HG03521 (cell line): ENCODE data around the gene DDX4.

Experiments
- ATAC-seq: cut with Tn5 transposase; IDR thresholded peaks from one replicate; pipeline ENCODE4 v1.9.1; 2021; ENCODE audit warnings: mild to moderate bottlenecking, moderate library complexity; ENCODE audit not compliant: unreplicated experiment

Gene DDX4

DNA sequence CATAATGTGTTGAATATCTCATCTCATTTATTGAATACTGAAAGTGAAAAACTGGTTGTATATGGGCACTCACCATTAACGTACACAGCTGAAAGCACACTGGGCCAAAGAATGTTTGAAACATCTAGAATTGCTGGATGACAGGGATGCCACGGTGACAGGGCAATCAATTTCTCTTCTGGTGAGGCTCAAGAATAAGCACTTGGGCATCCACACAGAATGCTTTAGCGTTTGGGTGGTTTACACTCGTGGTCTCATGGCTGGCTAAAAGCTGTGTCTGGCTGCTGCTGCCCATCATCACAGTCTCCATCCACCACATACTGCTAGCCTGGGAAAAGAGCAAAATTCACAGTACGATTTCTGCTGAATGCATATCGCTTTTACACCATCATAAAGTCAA lies 82.6 kb downstream of the DDX4 start:
- ATAC-seq, result no peak

DNA sequence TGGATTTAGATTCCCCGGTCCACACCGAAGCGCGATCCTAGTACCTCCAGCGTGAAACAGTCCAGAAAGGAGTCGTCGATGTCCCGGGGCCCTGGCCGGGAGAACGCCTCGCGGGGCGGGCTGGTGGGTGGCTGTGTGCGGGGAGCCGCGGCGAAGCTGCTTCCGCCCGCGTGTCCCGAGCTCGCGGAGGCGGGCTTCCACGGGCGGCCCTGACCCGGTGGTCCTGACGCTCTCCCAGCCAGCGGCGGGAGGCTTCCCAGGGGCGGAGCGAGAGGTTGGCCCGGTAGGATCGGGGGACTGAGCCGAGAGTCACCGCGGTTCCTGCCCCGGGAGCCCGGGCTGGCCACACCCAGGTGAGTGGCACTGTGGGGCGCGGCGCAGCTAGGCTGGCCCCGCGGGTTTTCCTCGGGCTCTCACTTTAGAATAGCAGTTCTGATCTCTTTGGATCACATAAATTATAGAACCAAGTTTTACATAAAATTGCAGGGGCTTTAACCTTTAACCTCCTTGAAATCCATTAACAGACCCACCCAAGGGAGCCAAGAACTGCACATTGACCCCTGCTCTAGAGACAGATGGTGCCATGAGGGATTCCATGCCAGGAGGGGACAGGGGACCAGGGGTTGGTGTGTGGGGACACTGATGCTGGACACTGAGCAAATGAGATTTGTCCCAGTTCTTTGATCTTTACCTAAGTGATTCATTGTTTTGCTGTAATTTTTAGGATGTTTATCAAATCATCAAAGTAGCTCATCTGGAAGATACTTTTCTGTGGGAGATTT lies 84.1 kb downstream of the DDX4 start:
- no peak for ATAC-seq

DNA sequence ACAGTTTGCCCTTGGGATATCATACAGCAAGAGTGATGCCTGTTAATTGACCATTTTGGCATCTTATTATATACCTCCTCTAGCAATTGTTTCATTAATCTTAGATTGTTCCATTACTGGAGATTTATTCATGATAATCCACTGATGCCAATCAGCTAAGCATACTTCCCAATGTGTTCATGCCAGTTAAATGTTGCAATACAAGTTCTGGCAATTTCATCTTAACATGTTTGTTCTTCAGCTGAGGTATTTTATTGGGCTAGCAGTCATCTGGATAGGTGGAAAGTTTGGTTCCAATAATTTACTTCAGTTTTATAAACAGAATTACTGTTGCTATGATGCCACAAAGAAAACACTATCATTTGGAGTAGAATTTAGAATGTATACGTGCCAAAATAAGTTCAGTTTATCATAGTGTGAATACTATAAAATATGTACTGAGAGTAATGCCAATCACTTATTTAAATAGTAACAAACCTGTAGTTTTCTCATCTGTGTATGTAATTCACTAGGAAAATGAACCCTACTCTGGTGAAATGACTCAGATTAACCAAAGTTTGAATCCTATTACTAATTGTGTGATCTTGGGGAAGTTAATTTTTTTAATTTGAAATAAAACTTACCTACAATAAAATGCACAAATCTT lies 85.4 kb downstream of the DDX4 start:
- ATAC-seq, result no peak

DNA sequence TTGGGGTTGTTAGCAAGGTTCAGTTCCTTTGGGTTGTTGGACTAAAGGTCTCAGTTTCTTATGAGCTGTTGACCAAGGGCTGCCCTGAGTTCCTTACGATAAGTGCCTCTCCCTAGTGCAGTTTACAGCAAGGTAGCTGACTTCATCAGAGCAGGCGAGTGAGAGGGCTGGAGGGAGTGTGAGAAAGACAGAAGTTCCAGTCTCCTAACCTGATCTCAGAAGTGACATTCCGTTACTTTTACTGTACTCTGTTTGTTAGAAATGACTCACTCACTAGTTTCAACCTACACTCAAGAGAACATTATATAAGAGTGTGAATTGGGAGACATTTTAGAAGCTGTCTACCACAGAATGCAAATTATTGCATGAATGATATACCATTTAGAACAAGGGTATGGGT lies 92.1 kb downstream of the DDX4 start:
- no peak for ATAC-seq

DNA sequence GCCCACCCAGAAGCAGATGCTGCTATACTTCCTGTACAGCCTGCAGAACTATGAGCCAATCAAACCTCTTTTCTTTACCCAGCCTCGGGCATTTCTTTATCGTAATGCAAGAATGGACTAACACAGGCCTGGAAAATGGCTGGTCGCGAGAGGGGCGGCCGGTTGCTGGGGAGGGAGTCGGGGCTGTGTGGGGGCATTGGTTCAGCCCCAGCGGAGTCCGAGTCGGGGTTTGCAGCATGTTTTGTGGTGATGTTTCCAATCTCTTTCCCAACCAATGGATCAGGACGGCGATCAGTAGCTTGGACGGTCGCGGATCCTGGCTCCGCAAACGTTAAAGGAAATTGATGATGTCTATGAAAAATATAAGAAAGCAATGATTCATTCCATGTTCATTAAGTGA lies 94.6 kb downstream of the DDX4 start:
- no peak for ATAC-seq

DNA sequence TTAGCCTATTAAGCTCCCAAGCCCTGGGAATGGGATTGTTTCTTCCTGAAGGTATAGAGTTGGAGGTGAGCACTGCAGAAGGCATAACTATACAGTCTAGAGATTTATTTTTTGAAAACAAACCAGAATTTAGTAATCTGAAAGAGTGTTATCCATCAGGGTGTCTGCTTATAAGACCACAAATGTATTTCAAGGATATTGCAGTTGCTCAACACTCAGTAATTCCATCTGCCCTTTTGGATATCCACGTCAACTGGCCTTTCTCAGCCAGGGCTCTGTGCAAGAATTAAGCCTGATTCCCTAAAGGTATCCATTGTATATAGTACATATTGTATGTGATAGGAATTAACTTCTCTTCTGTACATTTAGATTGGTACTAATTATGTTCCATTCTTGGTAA lies 98.3 kb downstream of the DDX4 start:
- ATAC-seq, result no peak

DNA sequence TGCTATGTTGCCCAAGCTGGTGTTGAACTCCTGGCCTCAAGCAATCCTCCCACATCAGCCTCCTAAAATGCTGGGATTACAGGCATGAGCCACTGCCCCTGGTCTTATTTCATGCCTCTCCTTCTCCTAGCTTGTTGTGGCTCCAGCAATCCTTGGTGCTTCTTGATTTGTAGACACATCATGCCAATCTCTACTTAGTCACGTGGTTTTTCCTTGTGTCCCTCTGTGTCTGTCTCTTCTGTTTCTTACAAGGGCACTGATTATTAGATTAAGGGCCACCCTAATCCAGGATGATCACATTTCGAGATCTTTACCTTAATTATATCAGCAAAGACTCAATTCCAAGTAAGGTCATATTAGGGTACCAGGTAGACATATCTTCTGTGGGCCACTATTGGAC lies 104.1 kb downstream of the DDX4 start:
- ATAC-seq, result no peak

DNA sequence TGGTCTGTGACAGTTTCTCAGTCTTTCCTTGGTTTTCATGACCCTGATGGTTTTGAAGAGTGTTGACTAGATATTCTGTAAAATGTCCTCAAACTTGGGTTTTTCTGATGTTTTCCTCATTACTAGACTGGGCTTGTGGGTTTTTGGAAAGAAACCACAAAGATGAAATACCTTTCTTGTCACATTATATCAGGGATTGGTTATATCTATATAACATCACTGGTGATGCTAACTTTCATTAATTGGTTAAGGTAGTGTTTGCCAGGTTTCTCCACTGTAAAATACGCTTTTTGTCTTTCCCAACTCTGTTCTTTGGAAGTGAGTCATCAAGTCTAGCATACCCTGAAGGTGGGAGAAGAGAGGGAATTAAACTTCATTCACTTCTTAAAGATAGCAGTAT lies 110.0 kb downstream of the DDX4 start:
- no peak for ATAC-seq

DNA sequence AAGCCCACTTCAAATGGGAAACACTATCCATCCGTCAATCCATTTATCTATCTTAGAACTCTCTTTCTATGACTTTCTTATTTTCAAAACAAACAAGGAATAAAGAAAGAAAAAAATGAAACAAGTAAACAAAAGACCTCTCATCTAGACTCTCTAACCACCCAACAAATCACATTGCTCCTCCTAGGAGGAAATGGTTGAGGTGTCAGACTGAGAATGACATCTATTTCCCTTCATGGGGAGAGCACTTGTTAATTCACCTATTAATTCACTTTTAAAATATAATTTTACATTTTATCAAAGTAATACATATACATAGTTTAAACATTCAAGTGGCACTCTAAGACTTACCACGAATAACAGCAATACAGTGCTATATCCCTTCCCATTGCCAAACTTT lies 110.9 kb downstream of the DDX4 start:
- ATAC-seq, result no peak

DNA sequence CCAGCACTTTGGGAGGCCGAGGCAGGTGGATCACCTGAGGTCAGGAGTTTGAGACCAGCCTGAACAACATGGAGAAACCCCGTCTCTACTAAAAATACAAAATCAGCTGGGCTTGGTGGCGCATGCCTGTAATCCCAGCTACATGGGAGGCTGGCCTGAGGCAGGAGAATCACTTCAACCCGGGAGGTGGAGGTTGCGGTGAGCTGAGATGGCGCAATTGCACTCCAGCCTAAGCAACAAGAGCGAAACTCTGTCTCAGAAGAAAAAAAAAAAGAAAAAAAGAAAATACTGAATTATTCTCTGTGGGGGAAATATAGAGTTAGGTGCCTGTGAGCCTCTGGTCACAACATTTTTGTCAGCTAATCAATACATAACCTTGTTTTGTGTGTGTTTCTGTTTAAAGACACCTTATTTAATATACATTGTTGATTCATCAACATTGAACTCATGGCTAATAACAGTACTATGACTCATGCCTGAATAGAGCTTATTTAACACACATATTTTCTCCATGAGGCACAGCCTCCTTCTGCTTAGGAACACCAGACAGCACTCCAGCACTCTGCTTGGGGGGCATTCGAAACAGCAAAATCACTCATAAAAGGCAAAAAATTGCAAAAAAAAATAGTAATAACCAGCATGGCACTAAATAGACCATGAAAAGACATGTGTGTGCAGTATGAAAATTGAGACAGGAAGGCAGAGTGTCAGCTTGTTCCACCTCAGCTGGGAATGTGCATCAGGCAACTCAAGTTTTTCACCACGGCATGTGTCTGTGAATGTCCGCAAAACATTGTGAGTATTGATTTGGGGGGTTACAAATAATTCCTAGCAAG lies 113.2 kb downstream of the DDX4 start, which contains the start of gene IL31RA:
IL31RA (plus strand) TSS at position 519 of the 836 bp plus-strand sequence; CDS start at position 733, 214 bp downstream.
- ATAC-seq, result no peak

DNA sequence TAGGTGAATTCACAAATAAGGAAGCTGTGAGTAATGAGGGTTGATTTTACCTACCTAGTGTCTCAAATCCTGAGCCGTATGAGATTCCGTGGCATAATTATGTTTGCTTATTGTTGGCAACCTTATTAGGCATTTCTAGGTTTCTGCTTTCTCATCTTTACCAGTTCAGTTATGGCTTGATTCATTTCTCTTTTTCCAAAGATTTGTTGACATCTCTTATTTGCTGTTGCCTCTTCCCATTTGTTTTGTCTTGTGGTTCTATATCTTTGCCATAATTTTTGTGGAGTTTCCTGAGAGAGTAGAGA lies 113.8 kb downstream of the DDX4 start:
- no peak for ATAC-seq

DNA sequence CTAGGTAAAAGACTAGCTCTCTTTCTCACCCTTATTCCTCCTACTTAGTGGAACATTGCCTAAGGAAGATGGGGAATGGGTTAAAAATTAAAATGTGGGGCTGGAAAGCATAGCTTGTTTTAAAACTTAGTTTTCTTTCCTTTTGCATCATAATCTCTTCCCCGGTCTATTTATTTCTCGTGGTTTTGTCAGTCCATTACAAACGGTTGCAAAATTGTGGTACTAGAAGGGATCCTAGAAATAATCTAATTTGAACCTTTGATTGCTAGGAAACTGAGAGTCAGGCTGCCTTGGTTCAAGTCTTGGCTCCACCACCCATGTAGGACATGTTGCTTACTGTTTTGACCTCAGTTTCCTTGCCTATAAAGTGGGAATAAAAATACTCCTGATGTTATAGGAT lies 114.6 kb downstream of the DDX4 start:
- ATAC-seq, result no peak

DNA sequence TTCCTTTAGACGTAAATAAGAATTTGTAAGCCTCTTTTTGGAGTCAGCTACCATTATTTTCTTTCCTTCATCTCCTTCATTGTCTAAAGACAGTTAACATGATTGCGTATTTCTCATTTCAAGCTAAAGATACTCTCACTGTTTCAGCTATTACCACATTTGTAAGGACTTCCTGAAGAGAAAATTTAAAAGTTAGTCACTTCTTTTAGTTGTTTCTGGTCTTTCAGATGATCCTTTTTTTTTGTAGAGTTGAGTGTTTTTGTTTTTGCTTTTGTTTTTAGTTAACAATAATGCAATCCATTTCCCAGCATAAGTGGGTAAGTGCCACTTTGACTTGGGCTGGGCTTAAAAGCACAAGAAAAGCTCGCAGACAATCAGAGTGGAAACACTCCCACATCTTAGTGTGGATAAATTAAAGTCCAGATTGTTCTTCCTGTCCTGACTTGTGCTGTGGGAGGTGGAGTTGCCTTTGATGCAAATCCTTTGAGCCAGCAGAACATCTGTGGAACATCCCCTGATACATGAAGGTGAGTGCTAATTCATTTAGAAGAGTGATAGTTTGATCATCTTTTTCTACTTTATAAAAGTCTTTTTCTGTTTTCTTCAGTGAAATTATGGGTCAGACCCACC lies 115.3 kb downstream of the DDX4 start:
- ATAC-seq, result no peak

DNA sequence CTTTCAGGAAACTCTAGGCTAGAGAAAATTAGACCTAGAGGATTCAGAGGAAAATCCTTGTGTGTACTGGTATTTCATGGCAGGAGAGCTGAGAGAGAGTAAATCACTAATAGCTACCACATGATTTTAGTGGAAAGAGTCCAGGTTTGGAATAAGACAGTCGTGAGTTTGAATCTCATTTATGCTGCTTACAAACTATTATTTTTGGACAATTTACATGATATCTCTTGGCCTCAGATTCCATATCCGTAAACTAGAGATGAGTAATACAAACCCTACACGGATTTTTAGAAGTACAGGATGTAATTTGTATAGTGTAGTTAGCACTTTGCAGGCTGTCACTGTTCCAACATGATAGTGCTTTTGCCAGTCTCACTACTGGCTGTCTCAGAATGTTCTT lies 116.0 kb downstream of the DDX4 start:
- no peak for ATAC-seq

DNA sequence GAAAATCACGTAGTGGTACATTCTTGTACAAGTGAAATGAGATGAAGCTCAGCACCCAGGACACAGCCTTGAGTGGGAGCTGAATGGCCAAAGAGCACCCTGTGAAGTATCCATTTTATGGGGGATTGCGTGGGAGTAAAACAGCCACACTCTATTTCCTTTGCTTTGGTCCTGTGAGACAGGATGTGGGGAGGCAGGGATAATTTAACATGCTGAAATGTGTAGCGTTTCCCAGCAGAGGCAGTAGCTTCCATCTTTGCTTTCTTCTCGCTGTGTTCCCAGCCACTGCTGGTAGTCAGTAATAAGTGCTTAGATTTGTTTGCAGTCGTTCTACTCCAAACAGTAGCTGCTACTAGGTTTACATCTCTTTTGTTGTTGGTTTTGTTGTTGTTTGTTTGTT lies 117.6 kb downstream of the DDX4 start:
- no peak for ATAC-seq

DNA sequence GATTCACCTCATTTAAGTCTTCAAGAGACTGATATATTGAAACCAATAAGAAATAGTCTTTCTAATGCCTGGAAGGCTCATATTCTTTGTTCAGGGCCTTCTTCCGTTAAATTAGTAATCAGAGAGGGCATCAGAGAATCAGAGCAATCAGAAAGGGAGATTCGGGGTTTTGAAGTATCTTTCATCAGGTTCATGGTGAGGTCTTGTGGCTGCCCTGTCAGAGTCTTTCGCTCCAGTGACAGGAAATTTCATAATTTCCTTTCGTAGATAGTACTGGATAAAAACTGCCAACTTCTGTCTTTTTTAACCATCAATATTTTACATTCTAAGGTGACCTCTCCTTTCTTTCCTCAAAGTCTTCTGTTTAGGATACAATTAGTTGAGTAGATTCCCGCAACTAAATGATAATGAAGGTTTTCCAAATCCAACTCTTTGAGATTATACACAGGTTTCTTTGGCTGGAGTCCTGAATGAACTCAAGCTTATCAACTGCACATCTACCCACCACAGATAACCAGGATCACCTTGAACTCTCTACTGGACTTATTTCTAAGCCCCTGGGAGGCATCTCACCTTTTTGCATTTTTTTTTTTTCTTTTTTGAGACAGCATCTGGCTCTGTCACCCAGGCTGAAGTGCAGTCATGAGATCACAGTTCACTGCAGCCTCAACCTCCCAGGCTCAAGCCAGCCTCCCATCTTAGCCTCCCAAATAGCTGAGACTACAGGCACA lies 118.8 kb downstream of the DDX4 start:
- ATAC-seq, result no peak

DNA sequence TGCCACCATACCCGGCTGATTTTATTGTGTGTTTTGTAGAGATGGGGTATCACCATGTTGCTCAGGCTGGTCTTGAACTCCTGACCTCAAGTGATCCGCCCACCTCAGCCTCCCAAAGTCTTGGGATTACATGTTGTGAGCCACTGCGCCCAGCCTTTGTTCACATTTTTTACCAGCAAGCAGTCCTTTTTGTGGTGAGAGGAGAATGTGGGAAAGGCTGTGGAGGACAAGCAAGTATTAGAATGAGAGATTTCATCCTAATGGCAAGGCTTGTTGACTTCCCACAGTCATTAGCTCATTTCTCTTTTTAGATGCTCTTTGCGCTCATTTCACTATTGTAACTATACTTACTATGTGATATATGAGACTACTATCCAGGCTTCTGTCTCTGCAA lies 119.4 kb downstream of the DDX4 start:
- no peak for ATAC-seq

DNA sequence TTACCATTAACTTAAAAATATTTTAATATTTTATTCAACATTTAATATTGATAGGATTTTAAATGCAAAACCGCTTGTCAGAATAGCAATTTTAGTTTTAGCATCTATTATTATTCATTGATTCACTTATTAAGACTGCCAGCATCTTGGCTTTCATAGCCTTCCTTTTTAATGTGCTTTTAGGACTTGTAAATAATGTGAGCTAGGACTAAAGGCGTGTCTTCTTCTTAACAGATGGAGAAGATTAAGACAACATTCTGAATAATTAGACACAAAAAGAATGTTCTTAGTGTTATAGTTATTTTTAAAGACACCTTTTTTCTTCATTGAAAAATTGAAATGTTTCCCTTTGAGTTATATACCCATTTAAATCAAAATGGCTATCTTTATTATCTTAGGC lies 120.2 kb downstream of the DDX4 start:
- no peak for ATAC-seq

DNA sequence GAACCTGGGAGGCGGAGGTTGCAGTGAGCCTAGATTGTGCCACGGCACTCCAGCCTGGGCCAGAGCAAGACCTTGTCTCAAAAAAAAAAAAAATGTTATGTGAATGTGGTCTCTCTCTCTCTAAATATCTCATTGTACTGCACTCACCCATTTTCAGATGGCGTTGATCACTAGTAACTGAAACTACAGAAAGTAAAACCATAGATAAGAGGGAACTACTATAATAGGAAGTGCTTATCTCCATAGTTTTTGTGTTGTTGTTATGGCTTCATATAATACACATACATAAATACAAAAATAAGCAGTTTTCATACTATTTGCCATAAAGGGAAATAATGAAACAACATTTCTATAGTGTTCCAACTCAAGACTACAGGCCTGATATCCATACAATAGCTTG lies 122.4 kb downstream of the DDX4 start:
- ATAC-seq, result no peak

DNA sequence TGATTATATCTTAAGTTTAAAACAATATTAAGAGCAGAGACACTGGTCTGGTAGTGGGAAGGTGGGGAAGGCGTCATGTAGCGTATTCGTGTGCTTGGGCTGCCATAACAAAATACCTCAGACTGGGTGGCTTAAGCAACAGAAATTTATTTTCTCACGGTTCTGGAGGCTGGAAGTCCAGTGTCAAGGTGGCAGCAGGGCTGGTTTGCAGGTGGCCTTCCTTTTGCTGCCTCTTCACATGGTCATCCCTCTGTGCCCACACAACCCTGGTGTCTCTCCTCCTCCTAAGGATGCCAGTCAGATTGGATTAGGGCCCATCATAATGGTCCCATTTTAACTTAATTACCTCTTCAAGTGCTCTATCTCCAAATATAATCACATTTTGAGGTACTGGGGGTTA lies 122.8 kb downstream of the DDX4 start:
- no peak for ATAC-seq
